ENCODE data around the gene DDAH2.

The DDAH2 gene

DNA sequence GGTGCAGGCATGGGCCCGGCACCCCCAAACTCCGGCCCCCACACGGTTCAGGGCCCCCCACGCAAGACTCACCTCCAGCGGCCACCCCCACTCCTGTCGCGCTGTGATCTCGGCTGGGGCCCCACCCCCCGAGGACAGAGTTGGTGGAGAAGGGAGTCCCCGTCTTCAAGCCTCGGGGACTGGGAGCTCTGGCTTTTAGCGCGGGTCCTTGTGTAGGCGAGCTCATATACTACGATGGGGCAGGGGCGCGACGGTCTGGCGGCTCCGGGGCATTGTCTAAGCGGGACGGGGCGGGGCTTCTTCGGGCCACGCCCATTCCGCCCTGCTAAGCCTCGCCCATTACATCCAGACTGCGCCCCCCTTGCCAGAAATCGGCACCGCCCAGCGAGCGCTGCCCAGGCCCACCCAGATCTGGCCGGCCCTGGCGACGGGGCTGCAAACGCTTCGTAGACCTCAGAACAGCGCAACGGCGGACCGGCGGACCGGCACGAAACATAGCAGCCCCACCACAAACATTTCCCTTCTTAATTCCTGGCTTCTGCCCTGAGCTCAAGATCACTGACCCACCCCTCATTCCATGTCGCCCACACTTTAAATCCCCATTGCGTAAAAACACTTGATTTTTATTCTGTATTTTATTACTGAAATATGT lies 1.0 kb upstream of the DDAH2 start:
- DNase-seq = peak; percentile 73

- peak; percentile 77 for DNase-seq
Observed at GRCh38 chr6:31729515-31729978, 448 bp upstream of the DDAH2 start.

DNA sequence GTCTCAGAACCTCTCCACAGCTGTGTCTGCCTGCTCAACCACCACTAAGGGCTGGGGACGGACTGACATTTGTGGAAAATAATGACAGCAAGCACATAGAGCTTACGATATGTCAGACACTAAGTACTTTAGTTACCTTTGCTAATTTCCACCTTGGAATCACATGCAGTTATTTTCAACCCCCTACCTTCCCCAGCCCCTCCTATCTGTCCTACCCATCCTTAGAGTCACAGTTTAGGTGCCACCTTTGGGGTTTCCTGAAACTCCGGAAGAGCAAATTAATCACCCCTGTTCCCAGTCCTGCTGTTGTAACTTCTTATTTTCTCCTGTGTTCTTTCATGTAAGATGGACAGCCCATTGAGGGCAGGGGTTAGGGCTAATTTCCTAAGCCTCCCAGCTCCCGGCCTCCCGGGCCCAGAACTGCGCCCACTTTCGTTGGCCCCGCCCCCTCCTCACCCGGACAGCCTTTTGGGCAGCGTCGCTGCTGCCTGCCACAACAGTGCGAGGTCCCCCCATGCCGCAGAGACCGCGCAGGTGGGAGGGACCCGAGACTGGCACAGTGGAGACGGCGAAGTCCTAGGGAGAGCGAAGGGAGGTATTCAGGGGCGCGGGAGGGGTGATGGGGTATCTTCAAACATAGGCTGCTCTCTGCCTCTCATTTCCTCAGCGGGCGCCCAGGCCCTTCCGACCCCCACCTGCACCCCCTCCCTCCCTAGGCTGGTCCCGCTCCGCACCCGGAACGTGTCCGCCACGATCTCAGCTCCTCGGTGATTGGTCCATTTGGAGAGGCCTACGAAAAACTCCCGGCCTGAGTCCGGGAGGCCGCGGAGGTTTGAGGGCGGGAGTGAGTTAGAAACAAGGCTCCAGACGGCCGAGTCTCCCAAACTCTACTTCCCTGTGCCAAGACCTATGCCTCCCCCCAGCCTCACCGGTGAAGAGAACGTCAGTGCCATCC lies 1.1 kb downstream of the DDAH2 start:
- no peak for DNase-seq

DNA sequence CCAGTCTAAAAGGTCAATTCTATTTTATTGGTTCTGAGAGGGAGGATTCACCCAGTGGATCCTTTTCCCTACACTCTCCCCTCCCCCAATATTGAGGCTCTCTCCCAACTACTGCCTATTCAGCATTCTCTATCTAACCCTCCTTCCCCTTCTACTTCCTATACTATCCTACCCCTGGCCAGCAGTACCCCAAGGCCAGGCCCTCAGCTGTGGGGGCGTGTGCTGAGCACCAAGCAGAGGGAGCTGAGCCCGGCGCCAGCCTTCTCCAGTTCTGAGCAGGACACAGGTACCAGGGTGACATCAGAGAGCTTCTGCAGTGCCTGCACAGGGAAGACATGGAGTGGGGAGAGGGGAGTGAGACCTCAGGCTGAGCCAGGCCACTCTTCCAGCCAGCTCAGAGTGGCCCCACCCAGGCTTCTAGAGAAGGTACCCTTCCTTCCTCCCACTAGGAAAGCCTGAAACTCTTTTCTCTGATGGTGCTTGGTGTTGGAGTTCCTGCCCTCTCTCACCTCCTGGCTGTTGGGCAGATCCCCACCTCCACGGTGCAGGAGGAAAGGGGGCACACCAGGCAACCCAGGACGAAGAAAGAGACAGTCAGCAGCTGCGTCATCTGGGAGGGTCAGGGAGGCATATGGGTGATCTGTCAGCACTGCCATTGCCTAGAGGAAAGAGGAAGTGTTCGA lies 1.9 kb downstream of the DDAH2 start:
- peak; percentile 43 for DNase-seq

- peak; percentile 27 for DNase-seq
Observed at GRCh38 chr6:31725502-31726350, 3.4 kb downstream of the DDAH2 start.

GRCh38 chr6:31723980-31724691 lies 5.0 kb downstream of the DDAH2 start:
- DNase-seq = no peak

DNA sequence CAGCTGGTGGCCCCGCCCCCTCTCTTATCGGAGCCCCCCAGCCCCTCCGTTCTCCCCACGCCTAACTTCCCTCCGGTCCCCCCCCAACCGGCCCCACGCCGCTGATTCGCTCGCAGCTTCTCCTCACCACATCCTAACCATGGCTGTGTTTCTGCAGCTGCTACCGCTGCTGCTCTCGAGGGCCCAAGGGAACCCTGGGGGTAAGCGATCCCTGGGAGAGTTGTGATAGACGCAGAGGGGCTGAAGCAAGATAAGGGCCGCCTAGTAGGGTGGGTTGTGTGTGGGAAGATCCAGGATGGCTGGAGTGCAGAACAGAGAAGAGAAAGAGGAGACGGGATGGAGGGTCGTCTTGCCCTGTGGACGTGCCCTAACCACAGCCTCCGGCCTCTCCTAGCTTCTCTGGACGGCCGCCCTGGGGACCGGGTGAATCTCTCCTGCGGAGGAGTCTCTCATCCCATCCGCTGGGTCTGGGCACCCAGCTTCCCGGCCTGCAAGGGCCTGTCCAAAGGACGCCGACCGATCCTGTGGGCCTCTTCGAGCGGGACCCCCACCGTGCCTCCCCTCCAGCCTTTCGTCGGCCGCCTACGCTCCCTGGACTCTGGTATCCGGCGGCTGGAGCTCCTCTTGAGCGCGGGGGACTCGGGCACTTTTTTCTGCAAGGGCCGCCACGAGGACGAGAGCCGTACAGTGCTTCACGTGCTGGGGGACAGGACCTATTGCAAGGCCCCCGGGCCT lies 5.7 kb downstream of the DDAH2 start, which contains the start of gene MPIG6B:
Gene MPIG6B, plus strand, starts transcription at position 129 of the 735 bp plus-strand sequence. Its CDS starts 11 bp downstream, at position 140.
- no peak for DNase-seq

- no peak for DNase-seq
Observed at GRCh38 chr6:31722173-31722572, 6.9 kb downstream of the DDAH2 start.

DNA sequence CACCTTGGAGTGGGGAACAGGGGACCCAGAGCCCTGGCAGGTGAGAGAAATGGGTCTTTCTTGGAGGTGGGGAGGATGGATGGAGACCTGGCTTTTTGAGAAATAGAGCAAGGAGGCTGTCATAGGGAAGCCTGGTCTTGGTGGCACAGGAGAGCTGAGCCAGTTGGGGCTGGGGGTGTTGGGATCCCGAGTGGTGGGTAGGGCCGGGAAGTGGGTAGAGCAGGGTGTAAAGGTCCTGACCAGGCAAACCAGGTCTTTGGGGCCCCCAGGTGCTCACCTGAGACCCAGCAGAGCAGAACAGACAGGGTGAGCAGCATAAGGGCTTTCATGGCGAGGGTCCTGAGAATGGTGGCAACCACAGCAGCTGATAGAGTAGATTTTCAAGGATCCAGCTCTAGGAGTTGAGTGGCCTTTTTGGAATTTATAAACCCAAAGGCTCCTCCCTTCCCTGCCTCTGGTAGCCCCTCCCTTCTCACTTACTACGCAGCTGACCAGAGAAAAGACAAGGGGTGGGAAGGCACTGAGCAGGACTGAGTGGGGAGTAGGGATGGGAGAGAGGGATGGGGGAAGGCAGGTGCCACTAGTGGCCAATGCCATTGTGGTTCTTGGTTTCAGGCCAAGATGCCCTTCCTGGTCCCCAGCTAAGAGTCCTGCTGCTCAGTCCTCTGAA lies 7.6 kb downstream of the DDAH2 start, which contains the start of gene LY6G6C:
Gene LY6G6C, minus strand, starts transcription at position 396 of the 670 bp plus-strand sequence. Its CDS starts 67 bp downstream, at position 329.
- DNase-seq = no peak

DNA sequence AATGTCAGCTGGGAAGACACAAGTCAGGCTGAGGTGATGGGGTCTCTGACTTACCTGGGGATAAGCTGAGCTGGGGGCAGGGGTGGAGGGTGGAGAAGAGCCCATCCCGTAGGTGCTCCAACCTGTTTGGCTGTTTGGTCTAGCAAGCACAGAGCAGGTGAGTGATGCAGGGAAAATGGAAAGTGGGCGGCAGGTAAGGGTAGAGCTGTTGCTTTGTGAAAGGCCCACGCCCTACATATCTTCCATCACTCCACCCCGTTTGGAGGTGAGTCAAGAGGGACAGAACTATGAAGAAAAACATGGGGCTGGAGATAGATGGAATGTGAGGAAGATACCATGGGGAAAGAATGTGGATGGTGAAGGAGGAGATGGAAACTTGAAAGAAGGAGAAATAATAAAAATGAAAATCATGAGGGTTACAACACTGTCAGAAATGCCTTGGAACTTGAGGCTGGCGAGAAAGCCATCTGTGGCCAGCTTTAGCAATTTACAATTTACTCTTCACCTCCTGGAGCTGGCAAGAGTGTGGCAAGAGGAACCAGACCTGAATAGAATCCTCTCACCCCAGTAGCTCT lies 8.8 kb downstream of the DDAH2 start:
- no peak for DNase-seq

DNA sequence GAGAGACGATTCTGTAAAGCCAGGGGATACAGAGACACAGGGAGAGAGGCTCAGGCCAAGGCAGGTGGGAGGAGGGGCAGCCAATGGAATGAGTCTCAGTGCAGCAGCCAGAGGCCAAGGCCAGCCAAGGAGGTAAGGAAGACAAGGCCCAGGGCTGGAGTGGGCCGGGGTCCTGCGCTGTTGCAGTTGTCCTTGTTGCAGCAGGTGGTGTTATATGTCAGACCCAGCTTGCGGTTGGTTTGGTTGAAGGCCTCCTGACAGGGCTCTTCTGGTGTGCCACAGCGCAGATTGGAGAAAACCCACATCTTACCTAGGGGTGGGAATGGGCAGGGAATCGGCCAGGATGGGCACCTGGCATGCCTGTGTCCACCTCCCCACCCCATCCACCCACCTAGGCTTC lies 10.1 kb downstream of the DDAH2 start:
- DNase-seq = no peak

GRCh38 chr6:31718265-31718664 lies 10.8 kb downstream of the DDAH2 start:
- DNase-seq = no peak

DNA sequence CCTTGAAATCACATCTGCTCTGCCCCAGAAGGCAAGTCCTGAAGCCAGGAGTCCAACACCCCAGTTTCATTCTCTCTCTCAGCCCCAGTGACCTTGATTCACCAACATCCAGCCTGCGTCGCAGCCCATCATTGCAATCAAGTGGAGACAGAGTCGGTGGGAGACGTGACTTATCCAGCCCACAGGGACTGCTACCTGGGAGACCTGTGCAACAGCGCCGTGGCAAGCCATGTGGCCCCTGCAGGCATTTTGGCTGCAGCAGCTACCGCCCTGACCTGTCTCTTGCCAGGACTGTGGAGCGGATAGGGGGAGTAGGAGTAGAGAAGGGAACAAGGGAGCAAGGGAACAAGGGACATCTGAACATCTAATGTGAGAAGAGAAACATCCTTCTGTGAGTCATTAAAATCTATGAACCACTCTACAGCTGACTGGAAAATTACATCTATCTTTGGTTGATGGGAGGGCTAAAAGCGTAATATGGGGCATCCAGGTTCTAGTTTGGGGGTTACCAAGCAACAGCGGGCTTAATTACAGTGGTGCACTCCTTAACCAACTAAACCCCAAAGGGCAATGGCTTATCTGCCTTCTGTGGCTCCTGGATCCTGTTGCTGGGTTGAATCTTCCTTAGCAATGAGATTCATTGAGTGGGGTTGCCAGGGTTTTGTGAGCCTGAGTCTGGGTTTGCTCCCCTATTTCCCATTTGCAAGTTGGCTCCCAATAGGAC lies 11.4 kb downstream of the DDAH2 start:
- no peak for DNase-seq

GRCh38 chr6:31715022-31715958 lies 13.8 kb downstream of the DDAH2 start, which contains the start of gene LY6G6D:
TSS of gene LY6G6D (plus strand) at chr6:31715348. CDS start at chr6:31715356, 8 bp downstream.
- no peak for DNase-seq

- DNase-seq = no peak
Observed at GRCh38 chr6:31713991-31714684, 15.0 kb downstream of the DDAH2 start.

DNA sequence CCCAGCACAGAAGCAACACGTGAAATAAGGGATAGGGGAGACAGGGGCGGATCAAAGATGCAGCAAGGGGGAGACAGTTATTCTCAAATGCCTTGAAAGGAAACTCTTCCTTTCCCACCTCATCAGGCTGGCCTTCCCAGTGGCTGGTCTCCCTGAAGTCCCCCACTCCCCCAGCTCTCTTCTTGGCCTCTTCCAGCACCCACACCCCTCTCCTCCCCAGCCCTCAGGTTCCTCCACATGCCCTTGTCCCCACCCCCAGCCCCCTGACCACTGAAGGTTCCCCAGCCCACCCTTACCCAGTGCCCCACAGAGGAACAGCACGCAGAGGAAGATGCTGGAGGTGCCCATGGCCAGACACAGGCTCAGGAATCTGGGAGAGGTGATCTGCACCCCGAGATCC lies 15.6 kb downstream of the DDAH2 start:
- DNase-seq = no peak

DNA sequence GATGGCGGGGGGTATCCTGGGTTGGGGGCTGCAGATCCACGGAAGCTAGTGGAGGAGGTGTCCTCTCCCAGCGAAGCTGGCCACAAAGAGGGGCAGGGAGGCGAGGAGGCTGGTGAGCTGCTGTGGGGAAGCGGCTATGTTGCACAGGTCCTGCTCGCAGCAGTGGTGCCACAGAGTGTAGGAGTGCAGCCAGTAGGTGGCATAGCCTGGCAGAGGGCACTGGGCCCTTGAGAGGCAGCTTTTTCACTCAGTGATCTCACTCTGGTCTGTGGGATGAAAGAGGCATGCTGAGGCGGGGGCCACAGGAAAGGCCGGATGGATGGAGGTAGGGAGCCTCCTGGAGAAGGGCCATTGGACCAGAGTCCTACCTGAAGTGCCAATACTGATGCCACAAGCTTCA lies 16.8 kb downstream of the DDAH2 start:
- DNase-seq = peak; percentile 28

All from activated CD4-positive, alpha-beta T cell treated with anti-CD3 and anti-CD28 coated beads, Interleukin-10, Interleukin-2, amounts not matched to agents 100 ng/mL and 50 ng/mL, durations not matched to agents 16 hours and 8 hours (primary cell).